Measurements from ENCODE around the gene IER5L. TPM values are rescaled to one million over a fixed set of nuclear protein-coding genes. Genes with fewer than 3 reads are reported as not detected.
A peak's percentile ranks its signal among the peaks of the same experiment; 100 is the strongest.

Gene IER5L
- total RNA-seq, 1 donor from 2014 or later, result 16.7 TPM

DNA sequence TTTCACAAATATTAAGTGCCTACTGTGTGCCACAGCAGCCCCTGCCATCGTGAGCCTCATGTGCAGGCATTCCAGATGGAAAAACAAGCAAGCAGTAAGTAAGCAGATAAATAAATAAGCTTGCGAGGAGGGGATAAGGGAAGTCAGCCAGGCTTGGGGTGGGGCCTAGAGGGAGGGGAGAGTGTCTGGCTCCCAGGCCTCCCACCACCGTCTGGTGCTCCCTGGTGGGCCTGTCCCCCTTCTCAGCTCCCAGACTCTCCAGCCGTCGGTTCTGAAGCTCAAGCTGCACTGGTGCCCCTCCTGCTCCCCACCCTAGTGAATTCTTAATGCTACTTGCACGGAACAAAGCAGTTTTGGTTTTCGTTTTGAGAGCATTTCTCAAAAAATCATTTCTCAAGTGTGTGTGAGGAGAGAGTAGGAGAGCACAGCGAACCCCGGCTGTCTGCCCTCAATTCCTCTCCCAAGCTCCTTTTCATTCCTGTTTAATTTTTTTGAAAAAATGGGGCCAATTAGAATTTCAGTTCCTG is 6.6 kb upstream of the IER5L start:
- peaks cover 0 to 9% (median 0%) of the 10 kb centered on the region in 3 donors for H3K4me1 ChIP-seq (ENCODE audit: control insufficient read depth in 3 of 3, insufficient read depth in 3 of 3, low read length in 3 of 3)
- H3K36me3 ChIP-seq (ENCODE audit: control insufficient read depth in 3 of 3, insufficient read depth in 3 of 3, low read length in 3 of 3), result no peaks in the 10 kb centered on the region
- H3K9me3 ChIP-seq (ENCODE audit: control insufficient read depth in 3 of 3, low read length in 3 of 3), result no peaks in the 10 kb centered on the region
- H3K9ac ChIP-seq (ENCODE audit: low read depth in 1 of 3, low read length in 3 of 3), result no peak overlapping the region
- no peak overlapping the region for H3K27ac ChIP-seq (ENCODE audit: low read depth, low read length)
- H3K27me3 ChIP-seq (ENCODE audit: control insufficient read depth in 3 of 3, insufficient read depth in 3 of 3, low read length in 3 of 3), result no peaks in the 10 kb centered on the region
- H3K4me3 ChIP-seq (ENCODE audit: low read length in 3 of 3), result no peak overlapping the region

DNA sequence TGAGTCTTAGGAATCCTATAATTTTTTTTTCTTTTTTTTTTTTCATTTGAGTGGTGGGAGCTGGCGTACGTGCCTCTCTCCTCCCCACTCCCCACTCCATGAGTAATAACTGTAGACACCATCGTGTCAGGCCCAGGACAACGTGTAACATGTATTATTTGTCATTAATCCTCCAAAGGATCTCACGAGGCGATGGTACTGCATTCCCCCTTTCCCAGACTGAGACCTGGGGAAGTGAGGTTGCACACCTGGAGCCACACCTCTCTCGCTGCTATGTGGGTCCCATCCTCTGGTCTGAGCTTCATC is 6.1 kb upstream of the IER5L start:
- peaks cover 0 to 9% (median 0%) of the 10 kb centered on the region in 3 donors for H3K4me1 ChIP-seq (ENCODE audit: control insufficient read depth in 3 of 3, insufficient read depth in 3 of 3, low read length in 3 of 3)
- H3K36me3 ChIP-seq (ENCODE audit: control insufficient read depth in 3 of 3, insufficient read depth in 3 of 3, low read length in 3 of 3), result no peaks in the 10 kb centered on the region
- H3K9ac ChIP-seq (ENCODE audit: low read depth in 1 of 3, low read length in 3 of 3), result no peak overlapping the region
- H3K4me3 ChIP-seq (ENCODE audit: low read length in 3 of 3), result no peak overlapping the region
- H3K9me3 ChIP-seq (ENCODE audit: control insufficient read depth in 3 of 3, low read length in 3 of 3), result no peaks in the 10 kb centered on the region
- H3K27ac ChIP-seq (ENCODE audit: low read depth, low read length), result no peak overlapping the region
- peaks cover 0 to 1% (median 0%) of the 10 kb centered on the region in 3 donors for H3K27me3 ChIP-seq (ENCODE audit: control insufficient read depth in 3 of 3, insufficient read depth in 3 of 3, low read length in 3 of 3)

DNA sequence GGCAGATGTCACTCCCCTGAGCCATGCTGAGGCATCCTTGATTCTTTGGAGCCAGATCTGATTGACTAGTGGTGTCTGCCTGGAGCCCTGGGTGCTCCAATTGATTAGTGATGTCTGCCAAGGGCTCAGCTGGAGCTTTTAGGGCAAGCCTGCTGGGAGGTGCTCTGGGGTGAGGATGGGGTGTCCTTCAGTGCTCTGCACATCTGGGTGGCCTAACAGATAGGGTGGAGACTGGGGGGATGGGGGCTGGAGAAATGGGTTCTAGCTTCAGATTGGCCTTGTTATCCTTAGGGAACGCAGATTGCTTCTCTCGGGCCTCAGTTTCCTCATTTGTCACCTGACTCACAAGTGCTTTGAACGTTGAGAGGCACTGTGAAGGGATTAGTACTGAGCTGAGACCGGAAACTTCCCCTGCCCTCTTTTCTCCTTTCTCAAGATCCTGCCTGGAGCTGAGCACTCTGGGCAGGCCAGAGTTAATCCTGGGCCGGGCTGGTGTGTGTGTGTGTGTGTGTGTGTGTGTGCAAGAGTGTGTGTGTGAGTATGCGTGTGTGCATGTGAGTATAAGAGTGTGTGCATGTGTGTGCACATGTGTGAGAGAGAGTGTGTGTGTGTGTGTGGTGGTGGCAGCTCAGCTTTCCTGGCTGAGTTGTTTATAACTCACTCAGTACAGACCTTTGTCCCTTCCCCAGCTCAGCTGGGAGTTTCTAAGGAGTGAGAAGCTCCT is 5.6 kb upstream of the IER5L start:
- peaks cover under 1 to 11% (median 2%) of the 10 kb centered on the region in 3 donors for H3K4me1 ChIP-seq (ENCODE audit: control insufficient read depth in 3 of 3, insufficient read depth in 3 of 3, low read length in 3 of 3)
- peaks cover 0 to 3% (median 0%) of the 10 kb centered on the region in 3 donors for H3K27me3 ChIP-seq (ENCODE audit: control insufficient read depth in 3 of 3, insufficient read depth in 3 of 3, low read length in 3 of 3)
- H3K4me3 ChIP-seq (ENCODE audit: low read length in 3 of 3), result no peak overlapping the region
- no peaks in the 10 kb centered on the region for H3K36me3 ChIP-seq (ENCODE audit: control insufficient read depth in 3 of 3, insufficient read depth in 3 of 3, low read length in 3 of 3)
- no peak overlapping the region for H3K9ac ChIP-seq (ENCODE audit: low read depth in 1 of 3, low read length in 3 of 3)
- H3K9me3 ChIP-seq (ENCODE audit: control insufficient read depth in 3 of 3, low read length in 3 of 3), result no peaks in the 10 kb centered on the region
- H3K27ac ChIP-seq (ENCODE audit: low read depth, low read length), result no peak overlapping the region

DNA sequence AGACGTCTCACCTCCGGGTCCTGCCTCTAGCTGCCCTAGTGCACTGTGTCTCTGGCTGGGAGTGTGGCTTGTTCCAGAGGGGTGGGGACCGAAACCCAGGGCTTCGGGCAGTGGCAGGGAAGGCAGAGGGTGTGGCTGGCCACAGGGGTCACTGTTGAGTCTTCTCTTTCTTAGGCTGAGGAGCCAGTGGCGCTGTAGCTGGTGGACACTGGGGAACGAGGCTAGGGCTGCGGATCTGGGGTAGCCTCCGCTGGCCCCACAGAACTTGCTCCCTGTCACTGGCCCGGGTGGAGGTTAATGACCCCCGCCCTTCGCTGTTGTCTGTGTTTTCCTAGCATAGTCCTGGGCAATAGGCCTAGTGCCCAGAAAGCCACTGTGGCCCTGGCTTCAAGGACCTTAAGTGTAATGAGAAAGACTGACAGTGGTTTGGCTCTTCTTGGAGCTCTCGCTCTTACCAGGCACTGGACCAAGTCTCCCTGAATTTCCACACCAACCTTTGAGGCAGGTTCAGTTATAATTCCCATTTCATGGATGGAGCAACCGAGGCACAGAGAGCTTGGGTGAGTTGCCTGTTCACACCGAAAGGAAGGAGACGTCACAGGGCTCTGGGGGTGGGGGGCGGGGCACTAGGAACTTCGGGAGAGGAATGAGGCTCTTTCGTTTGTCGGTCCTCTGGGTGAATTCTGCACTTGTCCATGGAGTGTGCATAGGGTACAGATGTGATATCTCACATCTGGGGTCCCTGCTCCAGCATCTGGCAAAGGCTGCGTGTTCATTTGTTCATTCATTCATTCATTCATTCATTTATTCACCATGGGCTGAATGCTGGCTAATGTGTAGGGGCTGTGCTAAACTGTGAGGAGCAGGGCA is 4.8 kb upstream of the IER5L start:
- Histone ChIP-seq H3K27me3 (ENCODE audit: control insufficient read depth in 3 of 3, insufficient read depth in 3 of 3, low read length in 3 of 3) (peaks cover 0 to 3% (median 0%) of the 10 kb centered on the region in 3 donors), H3K9me3 (ENCODE audit: control insufficient read depth in 3 of 3, low read length in 3 of 3) (no peaks in the 10 kb centered on the region), H3K27ac (ENCODE audit: low read depth, low read length) (no peak overlapping the region), H3K9ac (ENCODE audit: low read depth in 1 of 3, low read length in 3 of 3) (no peak overlapping the region), H3K4me3 (ENCODE audit: low read length in 3 of 3) (no peak overlapping the region), H3K4me1 (ENCODE audit: control insufficient read depth in 3 of 3, insufficient read depth in 3 of 3, low read length in 3 of 3) (peaks cover 5 to 16% (median 7%) of the 10 kb centered on the region in 3 donors), H3K36me3 (ENCODE audit: control insufficient read depth in 3 of 3, insufficient read depth in 3 of 3, low read length in 3 of 3) (no peaks in the 10 kb centered on the region)

DNA sequence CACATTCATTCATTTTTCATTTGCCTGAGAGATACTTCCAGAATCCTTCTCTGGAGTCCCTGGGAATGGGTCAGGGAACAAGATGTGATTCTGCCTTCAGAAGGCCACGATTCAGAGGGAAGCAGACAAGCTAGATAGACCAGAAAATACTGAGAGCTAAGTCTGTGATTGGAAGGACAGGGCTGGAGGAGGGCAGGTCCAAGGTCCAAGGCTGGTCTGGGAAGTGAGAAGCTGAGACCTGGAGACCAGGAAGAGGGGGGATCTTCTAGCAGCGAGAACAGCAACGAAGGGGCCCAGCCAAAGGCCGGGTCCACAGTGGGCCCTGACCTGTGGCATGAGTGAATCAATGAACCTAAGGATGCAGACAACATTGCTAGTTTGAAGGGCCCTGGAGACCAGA is 4.1 kb upstream of the IER5L start:
- Histone ChIP-seq H3K4me1 (ENCODE audit: control insufficient read depth in 3 of 3, insufficient read depth in 3 of 3, low read length in 3 of 3) (peaks cover 5 to 16% (median 10%) of the 10 kb centered on the region in 3 donors), H3K4me3 (ENCODE audit: low read length in 3 of 3) (no peak overlapping the region), H3K27ac (ENCODE audit: low read depth, low read length) (no peak overlapping the region), H3K9me3 (ENCODE audit: control insufficient read depth in 3 of 3, low read length in 3 of 3) (no peaks in the 10 kb centered on the region), H3K36me3 (ENCODE audit: control insufficient read depth in 3 of 3, insufficient read depth in 3 of 3, low read length in 3 of 3) (no peaks in the 10 kb centered on the region), H3K9ac (ENCODE audit: low read depth in 1 of 3, low read length in 3 of 3) (no peak overlapping the region), H3K27me3 (ENCODE audit: control insufficient read depth in 3 of 3, insufficient read depth in 3 of 3, low read length in 3 of 3) (peaks cover 0 to 3% (median 0%) of the 10 kb centered on the region in 3 donors)

DNA sequence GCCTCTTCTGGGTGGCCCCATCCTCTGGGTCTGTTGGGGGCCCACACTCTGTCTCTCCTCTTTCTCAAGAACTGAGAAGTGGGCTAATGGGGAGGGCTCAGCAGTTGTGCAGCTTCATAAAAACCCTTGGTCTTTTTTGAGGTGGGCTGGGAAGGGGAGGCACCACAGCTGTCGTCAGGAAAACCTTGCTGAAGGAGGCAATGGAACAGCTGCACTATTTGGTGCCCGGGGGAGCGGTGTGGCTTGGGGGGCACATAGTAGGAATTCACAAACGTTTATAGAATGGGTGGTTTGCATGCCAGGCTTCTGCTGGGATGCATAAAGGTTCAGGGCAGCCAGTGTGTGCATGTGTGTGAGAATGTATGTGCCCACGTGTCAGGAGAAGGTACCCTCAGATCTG is 3.2 kb upstream of the IER5L start:
- Histone ChIP-seq H3K4me3 (ENCODE audit: low read length in 3 of 3) (no peak overlapping the region), H3K9ac (ENCODE audit: low read depth in 1 of 3, low read length in 3 of 3) (no peak overlapping the region), H3K36me3 (ENCODE audit: control insufficient read depth in 3 of 3, insufficient read depth in 3 of 3, low read length in 3 of 3) (no peaks in the 10 kb centered on the region), H3K4me1 (ENCODE audit: control insufficient read depth in 3 of 3, insufficient read depth in 3 of 3, low read length in 3 of 3) (peaks cover 8 to 18% (median 16%) of the 10 kb centered on the region in 3 donors), H3K27me3 (ENCODE audit: control insufficient read depth in 3 of 3, insufficient read depth in 3 of 3, low read length in 3 of 3) (peaks cover 0 to 3% (median 0%) of the 10 kb centered on the region in 3 donors), H3K27ac (ENCODE audit: low read depth, low read length) (no peak overlapping the region), H3K9me3 (ENCODE audit: control insufficient read depth in 3 of 3, low read length in 3 of 3) (no peaks in the 10 kb centered on the region)

DNA sequence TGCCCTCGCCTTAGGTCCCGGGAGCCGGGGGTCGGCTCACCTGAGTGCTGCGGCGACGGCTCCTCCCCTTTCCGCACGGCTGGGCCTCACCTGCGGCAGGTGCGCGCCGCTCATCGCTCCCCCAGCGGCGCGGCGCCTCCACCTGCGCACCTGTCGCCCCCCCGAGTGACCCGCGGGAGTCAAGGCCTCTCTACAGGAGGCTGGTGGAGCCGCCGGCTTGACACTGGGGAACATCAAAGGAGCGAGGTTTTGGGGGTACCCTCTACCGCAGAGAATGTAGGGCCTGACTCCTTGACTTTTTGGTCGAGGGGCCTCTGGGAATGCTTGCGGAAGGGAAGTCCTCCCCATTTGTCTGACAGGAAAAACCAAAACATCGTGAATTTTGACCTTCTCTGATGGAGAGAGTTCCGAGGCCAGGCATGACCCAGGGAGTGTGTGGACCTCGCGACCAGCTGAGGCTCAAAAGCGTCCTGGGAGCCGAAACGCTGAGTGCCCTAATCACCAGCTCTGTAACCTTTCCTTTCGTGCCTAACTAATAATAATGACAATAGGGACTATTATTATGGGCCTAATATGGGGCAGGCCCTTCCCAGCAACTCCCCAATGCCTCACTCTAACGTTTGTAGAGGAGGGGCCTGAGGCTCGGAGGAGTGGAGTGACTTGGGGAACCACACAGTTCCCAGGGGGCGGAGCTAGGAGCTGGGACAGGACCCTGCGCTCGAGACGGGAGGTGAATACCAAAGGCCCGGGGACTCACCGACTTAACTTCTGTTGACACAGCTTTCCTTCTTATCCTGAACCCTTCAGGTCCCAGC is 714 bp upstream of the IER5L start:
- H3K9ac ChIP-seq (ENCODE audit: low read depth in 1 of 3, low read length in 3 of 3), result peak overlapping the region in 1 of 3 donors; percentile 50
- peaks cover 21 to 34% (median 27%) of the 10 kb centered on the region in 3 donors for H3K4me1 ChIP-seq (ENCODE audit: control insufficient read depth in 3 of 3, insufficient read depth in 3 of 3, low read length in 3 of 3)
- H3K27me3 ChIP-seq (ENCODE audit: control insufficient read depth in 3 of 3, insufficient read depth in 3 of 3, low read length in 3 of 3), result peaks cover 0 to 3% (median 0%) of the 10 kb centered on the region in 3 donors
- peak overlapping the region in 2 of 3 donors; percentile 54 to 55 for H3K4me3 ChIP-seq (ENCODE audit: low read length in 3 of 3)
- no peaks in the 10 kb centered on the region for H3K36me3 ChIP-seq (ENCODE audit: control insufficient read depth in 3 of 3, insufficient read depth in 3 of 3, low read length in 3 of 3)
- H3K9me3 ChIP-seq (ENCODE audit: control insufficient read depth in 3 of 3, low read length in 3 of 3), result no peaks in the 10 kb centered on the region
- no peak overlapping the region for H3K27ac ChIP-seq (ENCODE audit: low read depth, low read length)

DNA sequence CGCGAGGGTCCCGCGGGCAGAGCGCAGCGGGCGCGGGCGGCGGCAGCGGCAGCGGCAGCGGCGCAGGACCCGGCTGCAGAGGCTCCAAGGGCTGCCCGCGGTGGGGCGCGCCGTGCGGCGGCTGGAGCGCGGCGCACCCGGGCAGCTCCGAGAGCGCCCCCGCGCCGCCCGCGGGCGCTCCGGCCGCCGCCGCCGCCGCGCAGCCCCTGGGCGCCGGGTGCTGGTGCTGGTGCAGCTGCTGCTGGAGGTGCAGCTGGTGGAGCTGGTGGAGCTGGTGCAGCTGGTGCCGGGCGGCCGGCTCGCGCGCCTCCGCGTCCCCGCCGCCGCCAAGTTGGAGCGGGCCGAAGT is 644 bp downstream of the IER5L start:
- H3K27me3 ChIP-seq (ENCODE audit: control insufficient read depth in 3 of 3, insufficient read depth in 3 of 3, low read length in 3 of 3), result peaks cover 0 to 8% (median 3%) of the 10 kb centered on the region in 3 donors
- H3K4me1 ChIP-seq (ENCODE audit: control insufficient read depth in 3 of 3, insufficient read depth in 3 of 3, low read length in 3 of 3), result peaks cover 22 to 46% (median 28%) of the 10 kb centered on the region in 3 donors
- peak overlapping the region; percentile 54 for H3K27ac ChIP-seq (ENCODE audit: low read depth, low read length)
- H3K9ac ChIP-seq (ENCODE audit: low read depth in 1 of 3, low read length in 3 of 3), result peak overlapping the region; percentile 54 to 83 (median 74)
- H3K36me3 ChIP-seq (ENCODE audit: control insufficient read depth in 3 of 3, insufficient read depth in 3 of 3, low read length in 3 of 3), result no peaks in the 10 kb centered on the region
- peak overlapping the region; percentile 77 to 91 (median 79) for H3K4me3 ChIP-seq (ENCODE audit: low read length in 3 of 3)
- no peaks in the 10 kb centered on the region for H3K9me3 ChIP-seq (ENCODE audit: control insufficient read depth in 3 of 3, low read length in 3 of 3)

DNA sequence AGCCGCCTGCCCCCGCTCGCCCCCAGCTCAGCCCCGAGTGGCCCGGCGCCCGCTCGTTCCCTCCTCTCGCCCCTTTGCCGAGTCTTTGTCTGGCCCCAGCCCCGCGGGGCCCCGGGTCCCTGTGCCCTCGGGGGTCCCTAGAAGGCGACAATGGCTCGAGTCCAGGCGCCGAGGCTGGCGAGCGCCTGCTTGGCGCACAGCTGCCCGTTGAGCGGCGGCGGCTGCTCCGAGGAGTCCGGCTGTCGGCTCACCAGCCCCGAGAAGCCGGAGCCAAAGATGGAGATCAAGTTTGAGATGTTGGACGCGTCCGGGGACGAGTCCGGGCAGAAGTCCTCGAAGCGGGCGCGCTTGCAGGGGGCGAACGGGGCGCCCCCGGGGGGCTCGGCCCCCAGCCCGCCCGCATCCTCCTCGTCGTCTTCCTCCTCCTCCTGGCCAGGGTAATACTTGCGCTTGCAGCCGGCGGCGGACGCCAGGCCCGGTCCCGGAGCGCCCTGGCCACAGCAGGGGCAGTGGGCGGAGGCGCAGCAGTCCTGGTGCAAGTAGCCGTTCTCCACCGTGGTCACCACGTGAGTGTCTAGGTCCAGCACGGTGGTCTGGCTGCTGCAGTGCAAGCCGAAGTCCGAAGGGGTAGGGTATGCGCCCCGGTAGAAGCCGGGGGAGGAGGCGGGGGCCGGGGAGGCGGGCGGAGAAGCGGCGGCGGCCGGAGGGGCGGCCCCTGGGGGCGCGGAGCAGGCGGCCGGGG is 1.2 kb downstream of the IER5L start:
- Histone ChIP-seq H3K4me1 (ENCODE audit: control insufficient read depth in 3 of 3, insufficient read depth in 3 of 3, low read length in 3 of 3) (peaks cover 22 to 51% (median 28%) of the 10 kb centered on the region in 3 donors), H3K9me3 (ENCODE audit: control insufficient read depth in 3 of 3, low read length in 3 of 3) (no peaks in the 10 kb centered on the region), H3K36me3 (ENCODE audit: control insufficient read depth in 3 of 3, insufficient read depth in 3 of 3, low read length in 3 of 3) (no peaks in the 10 kb centered on the region), H3K27ac (ENCODE audit: low read depth, low read length) (peak overlapping the region; percentile 93), H3K27me3 (ENCODE audit: control insufficient read depth in 3 of 3, insufficient read depth in 3 of 3, low read length in 3 of 3) (peaks cover 0 to 8% (median 3%) of the 10 kb centered on the region in 3 donors), H3K4me3 (ENCODE audit: low read length in 3 of 3) (peak overlapping the region; percentile 68 to 78 (median 77)), H3K9ac (ENCODE audit: low read depth in 1 of 3, low read length in 3 of 3) (peak overlapping the region; percentile 70 to 86 (median 81))
